NB4 (cell line): Measurements from ENCODE around the gene SGMS1.

Source experiments
- MYC ChIP-seq: IDR thresholded peaks from 2 replicates; pipeline ENCODE4 v1.6.1; 2011; ENCODE audit warnings: low read depth, low read length
- POLR2A ChIP-seq: IDR thresholded peaks from 2 replicates; pipeline ENCODE4 v1.6.1; 2011; ENCODE audit warnings: mild to moderate bottlenecking; ENCODE audit not compliant: insufficient read length; ENCODE audit errors: extremely low read depth
- TF ChIP-seq, protein P1 (sequence below): IDR thresholded peaks from 2 replicates; pipeline ENCODE4 v1.6.1; 2011; ENCODE audit warnings: low read depth, low read length

GRCh38 chr10:50361946-50362345, 261.8 kb downstream of the SGMS1 start:
- TF ChIP-seq, protein P1, sequence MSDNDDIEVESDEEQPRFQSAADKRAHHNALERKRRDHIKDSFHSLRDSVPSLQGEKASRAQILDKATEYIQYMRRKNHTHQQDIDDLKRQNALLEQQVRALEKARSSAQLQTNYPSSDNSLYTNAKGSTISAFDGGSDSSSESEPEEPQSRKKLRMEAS: no peak
- TF ChIP-seq POLR2A (no peak), MYC (no peak)
